Loucy (cell line): ENCODE results near the gene DCD.

Experiments used
- H2AFZ ChIP-seq: fragments of 200-600 bp; sonication (generic); 2 replicates; pipeline ENCODE4 v1.6.0; 2016; ENCODE audit warnings: antibody characterized with exemption, mild to moderate bottlenecking, low read length, moderate library complexity
- H3F3A ChIP-seq: fragments of 200-600 bp; 2 replicates; pipeline ENCODE4 v1.6.0; 2016; ENCODE audit warnings: antibody characterized with exemption, low read depth, mild to moderate bottlenecking
- H3K27me3 ChIP-seq: fragments of 200-600 bp; sonication (generic); 2 replicates; pipeline ENCODE4 v1.6.1; 2014; ENCODE audit warnings: low read length, mild to moderate bottlenecking; ENCODE audit not compliant: insufficient read depth, poor library complexity, severe bottlenecking
- H3K36me3 ChIP-seq: fragments of 200-600 bp; sonication (generic); 2 replicates; pipeline ENCODE4 v1.6.1; 2016; ENCODE audit warnings: low read length; ENCODE audit not compliant: insufficient read depth
- H3K4me1 ChIP-seq: fragments of 200-600 bp; sonication (generic); 2 replicates; pipeline ENCODE4 v1.5.1; 2014; ENCODE audit warnings: low read length, mild to moderate bottlenecking; ENCODE audit not compliant: insufficient read depth, poor library complexity, severe bottlenecking
- H3K4me2 ChIP-seq: fragments of 200-600 bp; sonication (generic); 2 replicates; pipeline ENCODE4 v1.6.0; 2014; ENCODE audit warnings: antibody characterized with exemption, low read length, low read depth, mild to moderate bottlenecking; ENCODE audit not compliant: poor library complexity, severe bottlenecking
- H3K4me3 ChIP-seq: fragments of 200-600 bp; sonication (generic); 2 replicates; pipeline ENCODE4 v1.5.1; 2014; ENCODE audit warnings: low read length, mild to moderate bottlenecking, mixed read lengths; ENCODE audit not compliant: poor library complexity, severe bottlenecking
- H3K79me2 ChIP-seq: fragments of 200-600 bp; sonication (generic); 2 replicates; pipeline ENCODE4 v1.6.1; 2014; ENCODE audit warnings: low read length; ENCODE audit not compliant: insufficient read depth
- H3K9ac ChIP-seq: fragments of 200-600 bp; sonication (generic); 2 replicates; pipeline ENCODE4 v1.6.0; 2014; ENCODE audit warnings: mild to moderate bottlenecking, low read depth, low read length, moderate library complexity; ENCODE audit not compliant: poor library complexity, severe bottlenecking
- H3K9me2 ChIP-seq: fragments of 200-600 bp; sonication (generic); replicated peaks from 2 replicates; pipeline ENCODE4 v1.6.1; 2016; ENCODE audit warnings: low read depth, low read length, mixed read lengths
- H3K9me3 ChIP-seq: fragments of 200-600 bp; sonication (generic); 2 replicates; pipeline ENCODE4 v1.6.1; 2014; ENCODE audit warnings: mild to moderate bottlenecking, antibody characterized with exemption, low read length, low read depth; ENCODE audit not compliant: insufficient read depth
- H4K20me1 ChIP-seq: fragments of 200-600 bp; sonication (generic); 2 replicates; pipeline ENCODE4 v1.6.0; 2014; ENCODE audit warnings: antibody characterized with exemption, low read length, mild to moderate bottlenecking; ENCODE audit not compliant: insufficient read depth, poor library complexity, severe bottlenecking
- EZH2phosphoT487 ChIP-seq: fragments of 200-600 bp; IDR thresholded peaks from 2 replicates; pipeline ENCODE4 v1.6.1; 2018; ENCODE audit warnings: antibody characterized with exemption, mild to moderate bottlenecking, moderate library complexity, borderline replicate concordance
- TF ChIP-seq, protein P1 (sequence below): fragments of 200-600 bp; sonication (generic); conservative IDR thresholded peaks from 2 replicates; pipeline ENCODE4 v1.5.1; 2014; ENCODE audit warnings: mild to moderate bottlenecking, antibody characterized with exemption, low read length

Gene DCD

DNA sequence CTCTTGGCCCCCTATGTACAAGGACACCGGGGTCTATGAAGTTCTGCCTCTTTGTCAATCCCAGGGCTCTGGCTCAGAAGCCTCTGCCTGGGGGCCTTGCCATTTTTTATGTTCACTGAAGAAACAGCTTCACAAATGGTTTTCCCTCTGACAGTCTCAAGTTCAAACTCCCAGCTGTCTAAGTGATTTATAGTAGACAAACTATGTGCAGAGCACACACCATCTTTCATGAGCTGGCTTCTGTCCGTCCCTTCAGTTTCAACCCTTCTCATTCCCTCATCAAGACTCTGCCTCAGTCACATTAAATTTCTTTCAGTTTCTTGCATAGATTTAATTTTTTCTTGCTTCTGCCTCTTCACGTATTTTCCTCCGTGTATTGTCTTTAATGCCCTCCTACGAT lies 2.7 kb upstream of the DCD start:
- H2AFZ ChIP-seq = no peak overlapping the region
- H3K4me1 ChIP-seq = no peaks in the 10 kb centered on the region
- no peaks in the 10 kb centered on the region for H3F3A ChIP-seq

DNA sequence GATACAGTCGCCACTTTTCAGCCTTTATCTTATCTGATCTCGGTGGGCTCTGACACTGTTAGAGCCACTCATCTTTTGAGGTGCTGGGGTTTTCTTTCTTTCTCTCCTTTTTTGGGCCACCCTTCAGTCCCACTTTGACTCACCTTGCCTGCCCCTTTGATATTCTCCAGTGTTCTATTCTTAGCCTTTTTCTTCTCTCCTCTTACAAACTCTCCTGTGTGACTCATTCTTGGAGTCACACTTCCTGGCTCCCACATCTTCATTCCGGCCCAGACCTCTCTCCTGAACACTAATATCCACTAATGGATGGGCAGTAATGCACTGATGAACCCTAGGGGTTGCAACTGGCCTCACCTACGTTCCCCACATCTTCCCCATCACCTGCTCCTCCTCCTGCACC lies 2.2 kb upstream of the DCD start:
- no peak overlapping the region for H3K4me3 ChIP-seq
- H3K9me2 ChIP-seq = no peaks in the 10 kb centered on the region
- no peaks in the 10 kb centered on the region for H3K79me2 ChIP-seq
- peaks cover 3% of the 10 kb centered on the region for H3K27me3 ChIP-seq
- H4K20me1 ChIP-seq = no peaks in the 10 kb centered on the region
- H3K9ac ChIP-seq = no peak overlapping the region
- H3F3A ChIP-seq = no peaks in the 10 kb centered on the region
- no peak for TF ChIP-seq EZH2phosphoT487
- TF ChIP-seq, protein P1, sequence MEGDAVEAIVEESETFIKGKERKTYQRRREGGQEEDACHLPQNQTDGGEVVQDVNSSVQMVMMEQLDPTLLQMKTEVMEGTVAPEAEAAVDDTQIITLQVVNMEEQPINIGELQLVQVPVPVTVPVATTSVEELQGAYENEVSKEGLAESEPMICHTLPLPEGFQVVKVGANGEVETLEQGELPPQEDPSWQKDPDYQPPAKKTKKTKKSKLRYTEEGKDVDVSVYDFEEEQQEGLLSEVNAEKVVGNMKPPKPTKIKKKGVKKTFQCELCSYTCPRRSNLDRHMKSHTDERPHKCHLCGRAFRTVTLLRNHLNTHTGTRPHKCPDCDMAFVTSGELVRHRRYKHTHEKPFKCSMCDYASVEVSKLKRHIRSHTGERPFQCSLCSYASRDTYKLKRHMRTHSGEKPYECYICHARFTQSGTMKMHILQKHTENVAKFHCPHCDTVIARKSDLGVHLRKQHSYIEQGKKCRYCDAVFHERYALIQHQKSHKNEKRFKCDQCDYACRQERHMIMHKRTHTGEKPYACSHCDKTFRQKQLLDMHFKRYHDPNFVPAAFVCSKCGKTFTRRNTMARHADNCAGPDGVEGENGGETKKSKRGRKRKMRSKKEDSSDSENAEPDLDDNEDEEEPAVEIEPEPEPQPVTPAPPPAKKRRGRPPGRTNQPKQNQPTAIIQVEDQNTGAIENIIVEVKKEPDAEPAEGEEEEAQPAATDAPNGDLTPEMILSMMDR = no peak
- H3K4me2 ChIP-seq = no peak overlapping the region
- H3K4me1 ChIP-seq = no peaks in the 10 kb centered on the region
- no peaks in the 10 kb centered on the region for H3K9me3 ChIP-seq
- H3K36me3 ChIP-seq = no peaks in the 10 kb centered on the region
- H2AFZ ChIP-seq = no peak overlapping the region

More for the DNA sequence above, 2.7 kb upstream of the DCD start:
- H3K9me3 ChIP-seq = no peaks in the 10 kb centered on the region
- H3K4me2 ChIP-seq = no peak overlapping the region
- H3K9me2 ChIP-seq = no peaks in the 10 kb centered on the region
- H3K9ac ChIP-seq = no peak overlapping the region
- no peaks in the 10 kb centered on the region for H3K36me3 ChIP-seq
- no peaks in the 10 kb centered on the region for H3K79me2 ChIP-seq
- H3K27me3 ChIP-seq = peaks cover 3% of the 10 kb centered on the region
- no peaks in the 10 kb centered on the region for H4K20me1 ChIP-seq
- no peak overlapping the region for H3K4me3 ChIP-seq
- TF ChIP-seq EZH2phosphoT487 = no peak
- TF ChIP-seq, protein P1 = no peak

DNA sequence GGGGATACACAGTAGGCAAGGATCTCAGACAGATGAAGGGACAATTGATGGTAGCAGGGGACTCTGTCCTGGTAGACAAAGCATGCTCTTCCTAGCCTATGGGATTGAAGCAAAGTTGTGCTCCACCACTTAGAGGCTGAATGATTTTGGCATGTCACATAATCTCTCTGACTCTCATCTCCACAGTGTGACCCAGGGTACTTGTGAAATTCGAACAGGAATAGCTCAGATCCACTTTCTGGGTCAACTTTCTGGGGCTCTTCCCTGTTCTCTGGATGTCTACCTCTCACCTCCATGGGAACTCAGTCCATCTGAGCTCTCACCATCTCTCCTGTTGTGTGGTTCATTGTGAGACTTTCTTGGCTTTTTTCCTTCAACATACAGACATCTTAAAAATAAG lies 1.7 kb upstream of the DCD start:
- no peaks in the 10 kb centered on the region for H3K79me2 ChIP-seq
- H3K4me1 ChIP-seq = no peaks in the 10 kb centered on the region
- H3F3A ChIP-seq = no peaks in the 10 kb centered on the region
- TF ChIP-seq, protein P1 = no peak
- TF ChIP-seq EZH2phosphoT487 = no peak
- H2AFZ ChIP-seq = no peak overlapping the region
- no peaks in the 10 kb centered on the region for H3K9me2 ChIP-seq
- no peak overlapping the region for H3K9ac ChIP-seq
- no peaks in the 10 kb centered on the region for H4K20me1 ChIP-seq
- H3K4me2 ChIP-seq = no peak overlapping the region
- no peaks in the 10 kb centered on the region for H3K9me3 ChIP-seq
- peaks cover 3% of the 10 kb centered on the region for H3K27me3 ChIP-seq
- no peak overlapping the region for H3K4me3 ChIP-seq
- H3K36me3 ChIP-seq = no peaks in the 10 kb centered on the region
